Cardiac muscle cell (in vitro differentiated cells and primary cell): Measurements from ENCODE around the gene GATAD2B. TPM values are rescaled to one million over a fixed set of nuclear protein-coding genes. Genes with fewer than 3 reads are reported as not detected.
"Not testable (repeated sequence)": the region's sequence is repeated elsewhere in the genome, so short reads cannot be mapped to it uniquely, and the experiment has no call there.

ENCODE experiments used
- DNase-seq, 2 donors: peaks; one replicate each; pipeline versions ENCODE4 v3.0.0 to v3.0.0-alpha.2; 2010 to 2017; ENCODE audit warnings: low read depth in 1 of 2, low spot score in 1 of 2
- H3K27ac ChIP-seq: fragments of 200-600 bp; sonication (generic); 2 replicates; pipeline ENCODE4 v1.5.1; 2016
- H3K27me3 ChIP-seq: fragments of 200-600 bp; sonication (generic); 2 replicates; pipeline ENCODE4 v1.6.0; 2016; ENCODE audit warnings: control low read depth
- H3K36me3 ChIP-seq: fragments of 200-600 bp; sonication (generic); 2 replicates; pipeline ENCODE4 v1.5.1; 2016; ENCODE audit warnings: control low read depth
- H3K4me1 ChIP-seq: fragments of 200-600 bp; sonication (generic); 2 replicates; pipeline ENCODE4 v1.8.1; 2017; ENCODE audit warnings: low read depth, mild to moderate bottlenecking, mixed run types
- H3K4me3 ChIP-seq: fragments of 200-600 bp; sonication (generic); 2 replicates; pipeline ENCODE4 v1.5.1; 2016; ENCODE audit warnings: mild to moderate bottlenecking
- H3K9me3 ChIP-seq: fragments of 200-600 bp; sonication (generic); 2 replicates; pipeline ENCODE4 v1.5.1; 2017; ENCODE audit warnings: low read depth, mild to moderate bottlenecking, control low read depth
- polyA plus RNA-seq: library from polyadenylated mRNA; unstranded; fragments of >200 nt; fragmentation: Nextera tagmentation; extraction: Ambion mirVana; gene quantifications from 2 replicates; pipeline ENCODE4 v1.2.1, GENCODE V29; 2016
- total RNA-seq: library from RNA; depleted of rRNA; stranded (reverse); fragments of >200 nt; gene quantifications from 2 replicates; pipeline ENCODE4 v1.2.3, GENCODE V29; 2016
- TF ChIP-seq, protein P1 (sequence below): IDR thresholded peaks from 2 replicates; pipeline ENCODE4 v1.5.1; 2012; ENCODE audit warnings: low read depth, mild to moderate bottlenecking, low read length

Gene GATAD2B
- total and polyA plus RNA-seq, 2 experiments from 2014 or later = 8.1 to 19.6 TPM

- peaks cover 5% of the 10 kb centered on the region for H3K4me1 ChIP-seq
- H3K27ac ChIP-seq = no peak overlapping the region
- TF ChIP-seq, protein P1, sequence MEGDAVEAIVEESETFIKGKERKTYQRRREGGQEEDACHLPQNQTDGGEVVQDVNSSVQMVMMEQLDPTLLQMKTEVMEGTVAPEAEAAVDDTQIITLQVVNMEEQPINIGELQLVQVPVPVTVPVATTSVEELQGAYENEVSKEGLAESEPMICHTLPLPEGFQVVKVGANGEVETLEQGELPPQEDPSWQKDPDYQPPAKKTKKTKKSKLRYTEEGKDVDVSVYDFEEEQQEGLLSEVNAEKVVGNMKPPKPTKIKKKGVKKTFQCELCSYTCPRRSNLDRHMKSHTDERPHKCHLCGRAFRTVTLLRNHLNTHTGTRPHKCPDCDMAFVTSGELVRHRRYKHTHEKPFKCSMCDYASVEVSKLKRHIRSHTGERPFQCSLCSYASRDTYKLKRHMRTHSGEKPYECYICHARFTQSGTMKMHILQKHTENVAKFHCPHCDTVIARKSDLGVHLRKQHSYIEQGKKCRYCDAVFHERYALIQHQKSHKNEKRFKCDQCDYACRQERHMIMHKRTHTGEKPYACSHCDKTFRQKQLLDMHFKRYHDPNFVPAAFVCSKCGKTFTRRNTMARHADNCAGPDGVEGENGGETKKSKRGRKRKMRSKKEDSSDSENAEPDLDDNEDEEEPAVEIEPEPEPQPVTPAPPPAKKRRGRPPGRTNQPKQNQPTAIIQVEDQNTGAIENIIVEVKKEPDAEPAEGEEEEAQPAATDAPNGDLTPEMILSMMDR = no peak
- DNase-seq = peak; percentile 27 to 93
- no peaks in the 10 kb centered on the region for H3K36me3 ChIP-seq
- no peaks in the 10 kb centered on the region for H3K9me3 ChIP-seq
- H3K4me3 ChIP-seq = no peak overlapping the region
- H3K27me3 ChIP-seq = no peaks in the 10 kb centered on the region
These were observed 132.3 kb downstream of the GATAD2B start for GRCh38 chr1:153790313-153790965.

DNA sequence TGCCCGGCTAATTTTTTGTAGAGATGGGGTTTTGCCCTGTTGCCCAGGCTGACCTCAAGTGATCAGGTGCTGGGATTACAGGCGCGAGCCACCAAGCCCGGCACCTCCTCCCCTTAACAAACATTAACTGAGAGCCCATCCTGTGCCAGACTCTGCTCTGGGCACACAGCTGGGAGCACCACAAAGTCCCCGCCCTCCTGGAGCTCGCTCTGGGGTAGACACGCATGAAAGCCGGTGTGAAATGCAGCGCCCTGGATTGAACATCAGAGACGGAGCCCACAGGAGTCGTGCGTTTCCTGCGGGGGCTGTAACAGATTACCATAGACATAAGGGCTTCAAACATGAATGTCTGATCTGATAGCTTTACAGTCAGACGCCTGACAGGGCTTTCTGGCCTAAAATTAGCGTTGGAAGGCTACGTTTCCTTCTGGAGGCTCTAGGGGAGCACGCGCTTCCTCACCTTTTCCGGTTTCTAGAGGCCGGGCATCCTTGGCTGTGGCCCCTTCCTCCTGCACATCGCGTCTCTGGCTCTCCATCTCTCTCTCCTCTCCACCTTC is 133.2 kb downstream of the GATAD2B start:
- TF ChIP-seq, protein P1 = no peak
- no peaks in the 10 kb centered on the region for H3K27me3 ChIP-seq
- H3K36me3 ChIP-seq = no peaks in the 10 kb centered on the region
- no peaks in the 10 kb centered on the region for H3K9me3 ChIP-seq
- H3K4me3 ChIP-seq = no peak overlapping the region
- DNase-seq = no peak
- peaks cover 5% of the 10 kb centered on the region for H3K4me1 ChIP-seq
- H3K27ac ChIP-seq = no peak overlapping the region

- Histone ChIP-seq H3K9me3 (no peaks in the 10 kb centered on the region), H3K36me3 (no peaks in the 10 kb centered on the region), H3K27ac (no peak overlapping the region), H3K27me3 (no peaks in the 10 kb centered on the region), H3K4me3 (no peak overlapping the region), H3K4me1 (peaks cover 5% of the 10 kb centered on the region)
- TF ChIP-seq, protein P1 = no peak
- DNase-seq = no peak
These were observed 136.6 kb downstream of the GATAD2B start for GRCh38 chr1:153786038-153786790.

DNA sequence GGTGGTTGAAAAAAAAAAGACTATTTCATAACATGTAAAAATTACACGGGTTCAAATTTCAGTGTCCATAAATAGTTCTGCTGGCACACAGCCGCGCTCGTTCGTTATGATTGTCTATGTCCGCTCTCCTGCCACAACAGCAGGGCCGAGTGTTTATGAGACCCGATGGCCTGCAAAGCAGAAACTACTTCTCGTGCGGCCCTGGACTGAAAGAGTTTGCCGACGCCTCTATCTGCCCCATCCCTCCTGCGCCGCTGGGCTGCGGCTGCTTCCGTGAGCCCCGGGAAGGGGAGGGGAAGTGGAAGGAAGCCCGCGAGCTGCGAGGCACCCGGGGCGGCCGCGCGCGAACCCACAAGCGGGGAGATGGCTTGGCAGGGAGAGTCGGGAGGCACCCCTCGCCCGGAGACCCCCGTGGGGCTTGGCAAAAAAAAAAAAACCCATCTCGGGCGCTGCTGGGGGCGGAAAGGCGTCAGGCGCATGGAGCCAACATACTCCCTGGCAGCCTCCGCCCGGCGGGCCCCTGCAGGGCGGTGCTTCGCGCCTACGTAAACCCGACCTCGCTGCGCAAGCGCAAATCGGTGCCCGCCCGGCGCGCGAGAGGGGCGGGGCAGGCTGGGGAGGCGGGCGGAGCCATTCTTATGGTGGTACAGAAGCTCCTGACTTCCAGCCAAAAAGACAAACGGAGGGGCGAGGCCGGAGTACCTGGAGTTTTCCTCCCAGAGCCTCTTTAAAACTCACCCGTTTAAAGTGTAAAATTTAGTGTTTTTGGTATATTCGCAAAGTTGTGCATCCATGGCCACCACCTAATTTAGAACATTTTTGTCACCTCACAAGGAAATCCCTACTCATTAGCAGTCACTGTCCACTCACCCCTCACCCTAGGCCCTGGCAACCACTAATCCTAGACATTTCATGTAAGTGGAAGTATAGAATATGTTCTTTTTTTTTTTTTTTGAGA is 139.3 kb downstream of the GATAD2B start:
- TF ChIP-seq, protein P1 = no peak
- no peaks in the 10 kb centered on the region for H3K27me3 ChIP-seq
- no peaks in the 10 kb centered on the region for H3K4me1 ChIP-seq
- peak overlapping the region; percentile 59 for H3K4me3 ChIP-seq
- DNase-seq = peak; percentile 92 to 94
- no peaks in the 10 kb centered on the region for H3K36me3 ChIP-seq
- H3K9me3 ChIP-seq = no peaks in the 10 kb centered on the region
- peak overlapping the region; percentile 82 for H3K27ac ChIP-seq

DNA sequence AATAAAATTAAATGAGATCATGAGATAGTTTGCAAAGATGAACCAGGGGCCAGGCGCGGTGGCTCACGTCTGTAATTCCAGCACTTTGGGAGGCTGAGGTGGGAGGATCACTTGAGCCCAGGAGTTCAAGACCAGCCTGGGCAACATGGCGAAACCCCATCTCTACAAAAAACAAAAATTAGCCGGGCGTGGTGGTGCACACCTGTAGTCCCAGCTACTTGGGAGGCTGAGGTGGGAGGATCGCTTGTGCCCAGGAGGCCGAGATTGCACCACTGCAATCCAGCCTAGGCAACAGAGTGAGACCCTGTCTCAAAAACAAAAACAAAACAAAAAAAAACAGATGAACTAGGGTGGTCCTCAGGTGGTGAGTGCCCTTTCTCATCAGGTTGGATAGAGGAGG is 140.1 kb downstream of the GATAD2B start:
- not testable (repeated sequence) for H3K9me3 ChIP-seq, DNase-seq, H3K27me3 ChIP-seq, H3K4me1 ChIP-seq, H3K36me3 ChIP-seq
- H3K4me3 ChIP-seq = peak overlapping the region; percentile 59
- peak overlapping the region; percentile 82 for H3K27ac ChIP-seq
